Globus pallidus (tissue), 1 donor: Measurements from ENCODE around the gene DZIP1L.
"Not testable (repeated sequence)": the region's sequence is repeated elsewhere in the genome, so short reads cannot be mapped to it uniquely, and the experiment has no call there.

ENCODE experiments used
- DNase-seq: peaks from one replicate; pipeline ENCODE4 v3.0.0-alpha.2; 2015; ENCODE audit warnings: low spot score

DZIP1L gene, protein sequence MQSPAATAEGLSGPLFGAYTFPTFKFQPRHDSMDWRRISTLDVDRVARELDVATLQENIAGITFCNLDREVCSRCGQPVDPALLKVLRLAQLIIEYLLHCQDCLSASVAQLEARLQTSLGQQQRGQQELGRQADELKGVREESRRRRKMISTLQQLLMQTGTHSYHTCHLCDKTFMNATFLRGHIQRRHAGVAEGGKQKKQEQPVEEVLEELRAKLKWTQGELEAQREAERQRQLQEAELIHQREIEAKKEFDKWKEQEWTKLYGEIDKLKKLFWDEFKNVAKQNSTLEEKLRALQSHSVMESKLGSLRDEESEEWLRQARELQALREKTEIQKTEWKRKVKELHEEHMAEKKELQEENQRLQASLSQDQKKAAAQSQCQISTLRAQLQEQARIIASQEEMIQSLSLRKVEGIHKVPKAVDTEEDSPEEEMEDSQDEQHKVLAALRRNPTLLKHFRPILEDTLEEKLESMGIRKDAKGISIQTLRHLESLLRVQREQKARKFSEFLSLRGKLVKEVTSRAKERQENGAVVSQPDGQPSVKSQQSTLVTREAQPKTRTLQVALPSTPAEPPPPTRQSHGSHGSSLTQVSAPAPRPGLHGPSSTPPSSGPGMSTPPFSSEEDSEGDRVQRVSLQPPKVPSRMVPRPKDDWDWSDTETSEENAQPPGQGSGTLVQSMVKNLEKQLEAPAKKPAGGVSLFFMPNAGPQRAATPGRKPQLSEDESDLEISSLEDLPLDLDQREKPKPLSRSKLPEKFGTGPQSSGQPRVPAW

DNA sequence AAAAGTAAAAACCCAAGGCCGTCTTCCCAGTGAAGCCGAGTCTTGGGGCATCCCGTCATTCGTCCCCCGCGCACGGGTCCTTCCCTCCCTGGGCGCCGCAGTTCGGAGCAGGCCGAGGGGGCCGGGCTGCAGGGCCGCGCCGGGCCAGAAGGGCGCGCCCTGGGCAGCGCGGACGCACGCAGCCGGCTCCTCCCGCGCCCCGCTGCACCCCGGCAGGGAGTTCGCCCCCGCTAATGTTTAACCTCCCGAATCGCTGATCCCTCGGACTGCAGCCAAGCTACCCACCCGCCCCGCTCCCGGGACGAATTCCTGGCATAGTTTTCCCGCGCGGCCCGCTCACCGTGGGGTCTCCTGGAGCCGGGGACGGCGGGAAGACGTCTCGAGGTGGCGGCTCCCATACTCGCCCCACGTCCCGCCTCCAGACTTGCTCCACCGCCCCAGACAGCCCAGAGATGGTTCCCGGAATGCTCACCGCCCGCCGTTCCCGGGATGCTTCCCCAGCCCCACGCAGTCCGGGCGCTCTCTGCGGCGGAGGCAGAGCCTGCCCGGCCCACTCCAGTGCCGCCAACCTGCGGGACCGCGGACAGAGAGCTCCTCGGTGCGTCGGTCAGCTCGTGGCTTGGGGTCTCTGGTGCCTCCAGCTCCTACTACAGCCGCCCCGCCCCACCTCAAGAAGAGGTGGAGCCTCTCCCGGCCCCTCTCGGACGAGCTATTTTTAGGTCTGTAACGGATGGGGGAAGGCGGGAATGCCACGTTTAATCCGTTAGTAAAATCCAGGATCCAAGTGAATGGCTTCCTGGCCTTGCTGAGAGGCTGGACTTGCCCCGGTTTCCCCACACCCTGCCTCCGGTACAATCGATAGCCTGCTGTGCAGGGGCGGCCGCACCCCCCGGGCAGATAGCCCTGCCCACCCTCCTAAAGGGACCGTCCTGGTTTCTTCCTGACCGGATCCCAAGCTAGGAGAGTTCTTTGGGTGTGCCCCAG lies at the start of gene DZIP1L:
DZIP1L (minus strand) TSS at position 621 of the 984 bp plus-strand sequence. CDS start 11,637 bp downstream, outside the sequence.
- peak; percentile 27 for DNase-seq

DNA sequence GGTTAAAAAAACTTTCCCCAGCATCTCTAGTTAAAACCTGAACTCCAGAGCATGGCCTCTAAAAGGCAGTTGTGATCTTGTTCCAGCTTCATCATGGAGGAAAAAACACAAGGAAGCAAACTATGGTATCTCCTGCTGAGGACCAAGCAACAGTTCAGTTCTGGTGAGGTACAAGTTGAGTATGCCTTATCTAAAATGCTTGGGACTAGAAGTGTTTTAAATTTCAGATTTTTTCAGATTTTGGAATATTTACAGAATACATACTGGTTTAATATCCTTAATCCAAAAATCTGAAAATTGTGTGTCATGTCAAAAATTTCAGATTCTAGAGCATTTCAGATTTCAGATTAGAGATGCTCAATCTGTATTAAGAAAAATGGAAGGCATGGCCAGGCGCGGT lies 49.7 kb upstream of the DZIP1L start:
- no peak for DNase-seq

DNA sequence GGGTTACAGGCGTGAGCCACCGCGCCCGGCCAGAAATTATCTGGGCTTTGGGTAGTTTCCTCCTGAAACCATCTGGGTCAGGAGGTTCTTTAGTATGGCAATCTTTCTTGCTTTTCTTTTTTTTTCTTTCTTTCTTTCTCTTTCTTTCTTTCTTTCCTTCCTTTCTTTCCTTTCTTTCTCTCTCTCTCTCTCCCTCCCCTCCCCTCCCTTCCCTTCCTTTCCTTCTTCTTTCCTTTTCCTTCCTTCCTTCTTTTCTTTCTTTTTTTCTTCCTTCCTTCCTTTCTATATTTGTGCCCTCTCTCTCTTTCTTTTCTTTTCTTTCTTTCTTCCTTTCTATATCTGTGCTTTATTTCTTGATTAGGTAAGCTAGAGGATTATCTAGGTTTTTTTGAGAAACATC lies 42.3 kb upstream of the DZIP1L start:
- DNase-seq: no peak

DNA sequence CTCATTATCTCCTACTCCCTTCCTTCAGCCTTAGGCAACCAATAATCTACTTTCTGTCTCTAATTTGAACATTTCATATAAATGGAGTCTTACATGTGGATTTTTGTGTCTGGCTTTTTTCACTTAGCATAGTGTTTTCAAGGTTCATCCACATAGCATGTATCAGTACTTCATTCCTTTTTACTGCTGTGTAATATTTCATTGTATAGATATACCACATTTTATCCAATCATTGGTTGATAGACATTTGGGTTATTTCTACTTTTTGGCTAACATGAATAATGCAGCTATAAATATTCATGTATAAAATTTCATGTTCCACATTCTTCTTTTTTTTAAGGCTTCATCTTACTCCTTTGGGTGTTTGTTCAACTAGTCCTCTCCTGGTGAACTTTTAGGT lies 39.1 kb upstream of the DZIP1L start:
- no peak for DNase-seq

DNA sequence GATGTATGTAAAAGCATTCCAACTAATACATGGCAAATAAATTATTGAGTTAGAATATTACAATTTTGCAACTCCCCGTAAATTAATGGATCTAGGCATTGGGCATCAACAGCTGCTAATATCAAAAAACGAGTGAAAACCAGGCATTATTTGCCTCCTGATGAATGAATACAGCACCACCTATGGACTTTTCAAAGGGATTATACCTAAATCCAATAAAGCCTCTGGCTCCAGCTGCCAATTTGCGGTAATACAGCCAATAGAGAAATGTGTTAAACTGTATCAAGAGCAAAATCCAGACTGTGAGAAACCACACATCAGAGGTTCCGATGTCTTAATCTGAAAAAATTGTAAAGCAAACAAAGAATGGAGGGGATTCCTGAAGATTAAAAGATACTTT lies 33.1 kb upstream of the DZIP1L start:
- no peak for DNase-seq

DNA sequence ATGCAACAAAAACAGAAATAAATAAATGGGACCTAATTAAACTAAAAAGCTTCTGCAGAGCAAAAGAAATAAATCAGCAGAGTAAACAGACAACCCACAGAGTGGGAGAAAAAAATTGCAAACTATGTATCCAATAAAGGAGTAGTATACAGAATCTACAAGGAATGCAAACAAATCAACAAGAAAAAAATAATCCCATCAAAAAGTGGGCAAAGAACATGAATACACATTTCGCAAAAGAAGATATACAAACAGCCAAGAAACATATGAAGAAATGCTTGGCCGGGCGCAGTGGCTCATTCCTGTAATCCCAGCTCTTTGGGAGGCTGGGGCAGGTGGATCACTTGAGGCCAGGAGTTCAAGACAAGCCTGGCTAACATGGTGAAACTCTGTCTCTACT lies 26.8 kb upstream of the DZIP1L start:
- DNase-seq: not testable (repeated sequence)

DNA sequence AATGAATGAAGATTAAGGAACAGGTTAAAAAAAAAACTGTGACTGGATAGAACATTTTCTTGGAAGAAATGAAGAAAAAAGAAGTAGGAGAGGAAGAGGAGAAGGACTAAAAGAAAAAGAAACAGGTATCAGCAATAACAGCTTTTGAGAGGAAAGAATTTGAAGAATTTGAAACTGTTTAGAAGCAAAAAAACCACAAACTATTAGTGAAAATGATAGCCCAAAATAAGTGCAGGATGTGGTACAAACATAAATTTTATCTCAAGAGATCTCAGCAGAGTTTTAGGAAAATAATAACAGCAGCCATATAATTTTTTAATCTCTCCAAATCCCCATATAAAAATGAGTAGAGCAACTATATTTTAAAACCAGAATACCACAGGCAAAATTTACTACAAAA lies 25.5 kb upstream of the DZIP1L start:
- no peak for DNase-seq

DNA sequence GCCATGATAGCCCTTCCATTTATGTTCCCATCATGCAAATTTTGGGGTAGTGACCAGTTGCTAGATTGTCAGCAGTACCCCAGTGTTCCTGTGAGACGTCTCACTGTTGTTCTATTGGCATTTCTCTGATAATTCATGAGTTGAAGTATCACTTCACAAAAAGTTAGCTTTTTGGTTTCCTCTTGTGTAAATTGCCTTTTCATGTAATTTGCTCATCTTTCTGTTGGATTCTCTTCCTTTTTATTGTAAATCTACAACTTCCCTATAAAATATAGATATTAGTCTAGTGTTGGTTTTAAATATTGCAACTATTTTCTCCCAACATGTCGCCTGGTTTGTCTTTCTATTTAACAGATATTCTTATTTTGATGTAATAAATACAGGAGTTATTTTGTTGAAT lies 24.3 kb upstream of the DZIP1L start:
- no peak for DNase-seq

DNA sequence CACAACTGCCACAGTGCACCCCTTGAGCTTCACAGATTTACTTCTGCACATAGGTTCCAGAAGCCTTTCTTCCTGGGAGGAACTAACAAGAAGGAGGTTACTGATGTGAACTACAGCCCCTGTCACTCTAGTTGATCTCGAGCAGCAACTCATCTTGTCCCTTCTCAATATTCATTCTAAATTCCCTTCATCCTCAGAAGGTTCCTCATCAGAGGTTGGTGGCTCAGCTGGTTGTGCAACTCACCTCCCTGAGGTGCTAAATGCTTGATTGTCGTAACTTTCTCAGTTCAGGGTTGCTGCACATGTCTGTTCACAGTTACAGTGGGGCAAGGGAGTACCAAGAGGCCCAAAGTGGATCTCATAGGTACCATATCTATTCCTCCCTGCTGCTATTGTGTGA lies 22.5 kb upstream of the DZIP1L start:
- no peak for DNase-seq

DNA sequence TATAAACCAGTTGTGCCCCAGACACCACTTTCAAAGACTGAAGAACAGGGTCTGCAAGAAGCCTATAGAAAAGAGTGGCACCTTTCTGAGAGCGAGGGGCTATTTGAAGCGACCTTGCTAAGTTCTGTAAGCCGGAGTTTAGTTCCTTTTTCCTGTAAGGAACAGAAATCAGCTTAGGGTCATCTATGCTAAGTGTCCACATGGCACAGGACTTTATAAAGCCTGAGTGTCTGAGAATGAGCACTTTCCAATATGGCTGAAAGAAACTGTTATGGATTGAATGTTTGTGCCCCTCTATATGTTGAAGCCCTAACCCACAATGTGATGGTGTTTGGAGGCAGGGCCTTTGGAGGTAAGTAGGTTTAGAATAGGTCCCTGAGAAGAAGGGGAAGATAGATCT lies 20.8 kb upstream of the DZIP1L start:
- DNase-seq: no peak

DNA sequence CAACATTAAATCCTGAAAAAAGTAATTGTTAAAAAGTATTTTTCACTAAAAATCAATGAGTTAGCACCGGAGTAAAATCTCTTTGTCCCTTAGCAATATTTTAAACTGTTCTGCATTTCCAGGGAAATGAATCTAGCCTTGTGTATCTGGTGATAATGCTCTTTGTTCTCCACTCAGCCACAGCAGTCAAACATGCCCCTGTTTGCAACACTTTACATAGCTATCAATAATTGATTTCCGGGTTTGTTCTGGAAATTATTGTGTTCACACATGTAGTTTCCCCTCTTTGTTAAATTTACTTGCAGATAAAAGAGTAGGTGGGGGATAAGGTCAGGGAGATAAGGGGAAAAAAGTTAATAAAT lies 20.4 kb upstream of the DZIP1L start:
- no peak for DNase-seq

DNA sequence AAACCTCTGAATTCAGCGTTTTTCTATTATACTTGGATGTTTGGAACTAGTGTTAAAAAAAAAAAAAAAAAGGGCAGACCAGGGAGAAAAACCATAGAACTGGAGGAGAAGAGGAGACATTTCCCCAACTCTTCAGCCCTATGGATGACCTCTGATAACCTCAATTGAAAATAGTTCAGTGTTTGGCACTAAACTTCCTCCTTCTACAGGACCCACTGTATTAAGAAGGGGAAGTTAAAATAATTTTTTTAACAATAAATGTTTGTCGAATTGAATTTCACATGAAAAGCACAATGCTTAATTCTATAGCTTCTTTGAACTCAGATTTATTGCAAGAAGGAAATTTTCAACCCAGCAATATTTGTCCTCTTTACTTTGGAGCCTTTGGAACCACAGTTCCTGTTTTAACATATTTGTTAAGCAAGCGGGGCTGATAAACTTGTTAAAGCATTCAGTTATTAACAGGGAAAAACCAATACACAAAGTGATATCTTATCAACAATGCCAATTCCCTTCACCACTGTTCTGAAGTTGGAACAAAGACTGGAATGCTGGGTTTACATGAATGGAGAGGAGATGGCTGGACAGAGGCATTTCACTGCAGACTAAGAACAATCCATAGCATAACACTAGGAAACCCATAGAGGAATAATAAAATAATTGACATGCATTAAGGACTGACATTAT lies 19.9 kb upstream of the DZIP1L start:
- no peak for DNase-seq

DNA sequence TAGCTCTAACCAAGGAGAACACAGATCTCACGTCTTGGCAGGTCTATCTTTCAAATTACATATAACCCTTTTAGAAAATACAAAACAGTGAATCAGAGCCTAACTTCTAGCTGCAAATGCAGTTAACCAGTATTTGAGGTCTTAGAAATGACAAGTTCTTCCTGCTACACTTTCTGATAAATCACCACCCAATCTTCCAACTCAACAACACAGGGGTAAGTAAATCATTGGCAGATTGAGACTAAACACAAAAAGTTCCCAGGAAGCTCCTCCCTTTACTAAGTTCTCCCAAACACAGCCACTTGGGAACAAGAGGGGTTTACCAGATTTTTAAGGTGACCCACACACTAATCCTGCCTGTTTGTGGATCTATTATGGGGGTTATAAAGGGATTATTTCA lies 16.8 kb upstream of the DZIP1L start, which contains the start of gene A4GNT:
A4GNT (minus strand) TSS at position 152 of the 400 bp plus-strand sequence. CDS start 1,134 bp downstream, outside the sequence.
- DNase-seq: no peak

DNA sequence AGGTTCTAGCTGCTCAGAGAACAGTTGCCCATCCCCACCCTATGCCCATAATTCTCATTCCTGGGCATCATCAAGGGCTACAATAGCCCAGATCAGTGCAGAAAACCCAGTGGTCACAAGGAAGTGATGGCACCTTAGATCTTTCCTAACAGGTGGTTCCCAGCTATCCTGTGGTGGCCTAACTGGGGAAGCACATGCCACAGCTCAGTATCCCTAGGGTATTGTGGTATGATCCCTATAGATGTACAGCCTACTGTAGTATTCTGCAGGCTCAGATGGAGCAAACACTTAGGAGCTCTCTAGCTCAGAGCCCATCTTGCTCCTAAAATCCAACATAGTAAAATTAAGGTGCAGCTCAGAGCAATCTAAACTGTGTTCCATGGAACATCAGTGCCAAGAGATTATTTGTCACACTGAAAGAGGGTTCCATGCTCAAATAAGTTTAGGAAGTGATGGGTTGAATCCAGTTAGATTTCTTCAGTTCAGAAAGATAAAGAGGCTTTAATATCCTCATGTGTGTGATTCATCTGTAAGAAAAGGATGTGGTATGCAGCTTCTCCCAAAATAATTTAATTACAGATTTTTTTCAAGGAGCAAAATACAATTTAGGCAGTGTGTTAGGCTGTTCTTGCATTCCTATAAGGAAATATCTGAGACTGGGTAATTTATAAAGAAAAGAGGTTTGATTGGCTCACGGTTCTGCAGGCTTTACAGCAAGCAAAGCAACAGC lies 12.4 kb upstream of the DZIP1L start:
- no peak for DNase-seq

DNA sequence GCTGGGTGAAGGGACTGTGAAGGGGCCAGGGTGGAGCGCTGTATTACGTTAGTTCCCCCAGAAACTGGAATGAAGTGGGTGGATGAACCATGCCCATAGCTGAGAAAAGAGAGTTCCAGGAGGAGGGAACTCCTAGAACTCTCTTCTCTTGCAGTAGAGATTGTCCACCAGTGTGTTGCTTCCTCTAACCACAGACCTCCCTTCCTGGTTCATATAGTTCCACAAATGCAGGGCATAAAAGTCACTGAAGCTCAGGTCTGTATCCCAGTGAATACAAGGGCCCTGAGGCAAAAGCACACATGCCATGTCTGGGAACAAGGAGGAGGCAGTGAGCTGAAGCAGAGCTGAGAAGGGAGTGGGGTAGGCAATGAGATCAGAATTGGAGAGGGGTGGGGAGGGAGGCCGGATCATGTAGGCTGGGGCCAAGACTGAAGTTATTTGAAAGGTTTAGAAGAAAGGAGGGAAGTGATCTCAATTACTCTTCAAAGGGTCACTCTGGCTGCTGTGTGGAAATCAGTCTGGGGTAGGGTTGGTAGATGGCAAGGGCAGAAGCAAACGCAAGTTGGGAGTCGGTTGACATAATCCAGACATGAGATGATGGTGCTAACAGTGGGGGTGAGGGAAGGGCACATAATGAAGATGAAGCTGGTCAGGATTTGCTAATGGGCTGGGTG lies 10.3 kb upstream of the DZIP1L start:
- DNase-seq: peak; percentile 20

DNA sequence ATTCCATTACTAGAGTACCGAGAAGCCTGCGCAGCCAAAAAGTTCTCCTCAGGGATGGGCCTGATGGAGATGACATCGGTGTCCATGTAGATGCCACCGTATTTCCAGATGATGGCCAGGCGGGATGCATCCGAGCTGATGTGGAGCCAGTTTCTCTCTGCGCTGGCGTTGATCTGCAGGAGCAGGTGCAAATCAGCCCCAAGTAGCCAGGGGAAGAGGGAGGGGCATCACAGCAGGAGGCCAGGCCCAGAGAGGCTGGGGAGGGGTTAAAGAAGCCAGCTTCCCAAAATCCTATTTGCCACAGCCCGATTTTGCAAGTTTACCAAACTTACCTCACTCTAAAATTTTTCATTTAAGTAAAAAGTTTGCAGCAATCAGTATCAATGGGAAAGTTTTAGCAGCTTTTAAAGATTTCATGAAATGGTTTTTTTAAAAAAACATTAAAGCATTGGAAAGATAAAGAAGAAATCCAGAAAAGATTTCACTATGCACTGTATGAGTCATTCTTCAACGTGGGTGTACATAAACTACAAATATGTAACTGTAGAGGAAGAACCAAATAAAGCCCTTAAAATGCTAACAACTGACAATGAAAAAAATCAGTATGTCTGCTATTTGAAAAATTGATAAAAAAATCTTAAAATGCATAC lies 9.4 kb upstream of the DZIP1L start:
- no peak for DNase-seq

DNA sequence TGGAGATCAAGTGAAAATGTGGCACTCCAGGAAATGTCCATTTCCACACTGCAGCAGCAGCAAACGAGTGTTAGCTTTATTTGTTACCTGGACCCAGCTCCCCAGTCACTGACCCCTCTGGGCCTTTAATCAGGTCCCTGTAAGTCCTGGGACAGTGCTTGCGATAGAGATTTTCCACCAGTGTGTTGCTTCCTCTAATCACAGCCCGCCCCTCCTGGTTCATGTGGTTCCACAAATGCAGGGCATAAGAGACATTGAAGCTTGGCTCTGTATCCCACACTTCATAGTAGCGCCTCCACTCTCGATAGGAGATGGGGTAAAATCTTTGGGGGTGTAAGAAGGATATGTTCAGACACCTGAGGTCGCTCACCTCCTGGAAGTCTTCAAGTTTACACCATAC lies 8.8 kb upstream of the DZIP1L start:
- DNase-seq: no peak

DNA sequence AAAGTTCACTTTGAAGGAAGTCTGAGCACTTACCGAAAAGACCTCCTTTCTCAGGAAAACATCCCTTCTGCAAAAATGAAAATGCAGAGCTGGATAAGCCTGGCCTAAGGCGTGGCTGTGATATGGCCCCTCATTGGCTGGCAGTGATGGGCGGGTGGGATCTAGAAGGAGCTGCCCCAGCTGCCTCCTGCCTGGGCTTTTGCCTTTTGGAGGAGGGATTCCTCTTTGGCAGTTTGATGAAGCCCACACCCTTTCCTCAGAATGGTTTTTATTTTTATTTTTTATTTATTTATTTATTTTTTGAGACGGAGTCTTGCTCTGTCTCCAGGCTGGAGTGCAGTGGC lies 4.0 kb upstream of the DZIP1L start:
- no peak for DNase-seq

DNA sequence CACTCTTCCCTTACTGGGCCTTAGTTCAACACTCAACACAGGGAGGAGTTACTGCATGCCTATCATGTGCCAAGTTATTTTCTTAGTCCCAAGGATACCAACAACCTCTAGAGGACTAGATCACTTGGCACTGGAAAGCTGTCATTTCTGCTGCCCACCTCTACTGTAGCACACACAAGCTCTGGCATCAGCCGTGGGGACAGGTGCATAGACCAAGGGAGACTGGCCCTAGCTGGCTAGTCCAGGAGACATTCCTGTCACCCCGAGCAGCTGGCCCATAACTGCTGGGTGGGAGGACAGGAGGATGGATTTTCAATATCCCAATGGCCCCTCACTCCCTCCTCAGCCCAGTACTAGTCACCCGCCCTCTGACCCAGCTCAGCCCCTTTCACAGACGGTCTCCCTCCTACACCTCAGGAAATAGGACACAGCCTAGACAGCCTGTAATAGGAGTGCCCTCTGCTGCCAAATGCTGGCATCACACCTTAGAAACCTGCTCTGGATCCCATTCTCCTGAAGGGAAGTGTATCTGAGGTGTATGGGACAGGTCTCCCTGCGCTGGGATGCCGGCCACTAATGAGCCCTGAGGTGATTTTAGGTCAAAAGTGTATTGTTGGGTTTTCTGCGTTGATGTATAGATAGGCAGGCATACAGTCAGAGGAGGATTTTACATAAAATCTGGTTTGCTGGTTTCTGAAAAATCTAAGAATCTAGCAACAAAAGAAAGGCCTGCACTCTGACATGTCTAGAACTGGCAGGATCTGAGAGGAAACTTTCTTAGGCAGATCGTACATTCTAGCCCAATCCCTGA lies 3.4 kb upstream of the DZIP1L start:
- DNase-seq: peak; percentile 56
